ENCODE results near the gene SLC26A2.

Gene SLC26A2

DNA sequence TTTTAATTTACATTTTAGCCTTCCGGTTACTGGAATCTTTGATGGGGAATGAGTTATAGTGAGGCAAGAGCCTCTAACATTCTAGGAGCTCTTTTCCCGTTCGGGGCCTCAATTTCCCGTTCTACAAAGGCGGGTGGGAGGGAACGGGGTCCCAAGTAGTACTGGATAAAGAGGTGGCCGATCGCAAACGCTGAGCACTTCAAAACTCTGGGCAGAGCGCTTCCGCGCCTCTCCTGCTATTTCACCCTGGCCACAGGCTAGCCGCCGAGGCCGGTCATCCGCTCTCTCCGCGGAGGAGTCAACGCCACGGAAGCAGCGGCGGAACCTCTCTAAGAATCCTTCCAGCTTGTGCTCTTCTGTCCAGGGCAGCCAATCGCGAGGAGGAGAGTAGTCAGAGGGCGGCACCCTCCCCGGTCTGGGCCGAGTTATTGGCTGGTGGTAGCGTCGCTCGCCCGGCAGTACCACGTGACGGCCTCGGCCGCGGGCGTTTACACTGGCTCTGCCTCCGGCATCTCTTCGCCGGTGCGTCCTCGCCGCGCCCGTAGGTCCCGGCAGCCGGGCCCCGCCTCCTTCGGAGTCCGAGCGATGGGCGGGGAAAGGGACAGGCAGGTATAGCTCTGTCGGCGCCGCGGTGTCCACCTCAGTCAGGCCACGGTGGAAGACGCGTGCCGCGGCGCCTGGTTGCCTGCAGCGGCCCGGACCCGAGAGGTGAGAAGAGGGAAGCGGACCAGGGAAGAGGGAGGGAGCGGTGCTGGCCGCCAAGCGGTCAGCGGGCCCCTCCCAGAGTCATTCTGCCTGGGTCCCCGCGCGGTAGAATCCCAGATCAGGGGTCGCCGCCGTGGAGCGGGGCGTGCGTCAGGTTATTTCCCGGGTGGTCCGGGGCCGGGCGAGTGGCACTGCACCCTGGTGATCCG is at the start of gene SLC26A2:
Gene SLC26A2, plus strand, starts transcription at position 487 of the 914 bp plus-strand sequence. CDS start 16,895 bp downstream, outside the sequence.
- Mint-ChIP-seq H3K9me3 (no peaks in the 10 kb centered on the region), H3K27ac (peak within 1 kb of the TSS; percentile 97 to 100 (median 99)), H3K4me3 (peak within 1 kb of the TSS; percentile 87 to 90 (median 90)), H3K4me1 (peaks cover 31% of the 10 kb centered on the region), H3K36me3 (ENCODE audit: low read depth) (no peaks in the 10 kb centered on the region), H3K27me3 (ENCODE audit: low read depth) (no peaks in the 10 kb centered on the region)
- TF ChIP-seq, protein P1, sequence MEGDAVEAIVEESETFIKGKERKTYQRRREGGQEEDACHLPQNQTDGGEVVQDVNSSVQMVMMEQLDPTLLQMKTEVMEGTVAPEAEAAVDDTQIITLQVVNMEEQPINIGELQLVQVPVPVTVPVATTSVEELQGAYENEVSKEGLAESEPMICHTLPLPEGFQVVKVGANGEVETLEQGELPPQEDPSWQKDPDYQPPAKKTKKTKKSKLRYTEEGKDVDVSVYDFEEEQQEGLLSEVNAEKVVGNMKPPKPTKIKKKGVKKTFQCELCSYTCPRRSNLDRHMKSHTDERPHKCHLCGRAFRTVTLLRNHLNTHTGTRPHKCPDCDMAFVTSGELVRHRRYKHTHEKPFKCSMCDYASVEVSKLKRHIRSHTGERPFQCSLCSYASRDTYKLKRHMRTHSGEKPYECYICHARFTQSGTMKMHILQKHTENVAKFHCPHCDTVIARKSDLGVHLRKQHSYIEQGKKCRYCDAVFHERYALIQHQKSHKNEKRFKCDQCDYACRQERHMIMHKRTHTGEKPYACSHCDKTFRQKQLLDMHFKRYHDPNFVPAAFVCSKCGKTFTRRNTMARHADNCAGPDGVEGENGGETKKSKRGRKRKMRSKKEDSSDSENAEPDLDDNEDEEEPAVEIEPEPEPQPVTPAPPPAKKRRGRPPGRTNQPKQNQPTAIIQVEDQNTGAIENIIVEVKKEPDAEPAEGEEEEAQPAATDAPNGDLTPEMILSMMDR (IDR thresholded peaks at IDR 0.05; ENCODE audit: unreplicated experiment in 3 of 3) = no peak

- H3K27ac Mint-ChIP-seq = no peak overlapping the region
- TF ChIP-seq, protein P1 (IDR thresholded peaks at IDR 0.05; ENCODE audit: unreplicated experiment in 3 of 3) = no peak
- H3K4me3 Mint-ChIP-seq = no peak overlapping the region
These were observed 49.5 kb upstream of the SLC26A2 start for GRCh38 chr5:149911031-149911430.

GRCh38 chr5:149912226-149912871 is 48.2 kb upstream of the SLC26A2 start:
- Mint-ChIP-seq H3K4me1 (no peaks in the 10 kb centered on the region), H3K27ac (no peak overlapping the region), H3K4me3 (no peak overlapping the region), H3K27me3 (ENCODE audit: low read depth) (peaks cover 4% of the 10 kb centered on the region), H3K9me3 (no peaks in the 10 kb centered on the region), H3K36me3 (ENCODE audit: low read depth) (no peaks in the 10 kb centered on the region)
- TF ChIP-seq, protein P1 (IDR thresholded peaks at IDR 0.05; ENCODE audit: unreplicated experiment in 3 of 3) = no peak

More at GRCh38 chr5:149911031-149911430, 49.5 kb upstream of the SLC26A2 start:
- Mint-ChIP-seq H3K36me3 (ENCODE audit: low read depth) (no peaks in the 10 kb centered on the region), H3K9me3 (no peaks in the 10 kb centered on the region), H3K27me3 (ENCODE audit: low read depth) (peaks cover 4% of the 10 kb centered on the region), H3K4me1 (no peaks in the 10 kb centered on the region)

GRCh38 chr5:149913436-149914419 is 46.8 kb upstream of the SLC26A2 start:
- no peak overlapping the region for H3K4me3 Mint-ChIP-seq
- no peaks in the 10 kb centered on the region for H3K36me3 Mint-ChIP-seq (ENCODE audit: low read depth)
- H3K27me3 Mint-ChIP-seq (ENCODE audit: low read depth) = peaks cover 4% of the 10 kb centered on the region
- no peaks in the 10 kb centered on the region for H3K4me1 Mint-ChIP-seq
- H3K9me3 Mint-ChIP-seq = no peaks in the 10 kb centered on the region
- TF ChIP-seq, protein P1 (IDR thresholded peaks at IDR 0.05; ENCODE audit: unreplicated experiment in 3 of 3) = no peak
- H3K27ac Mint-ChIP-seq = peak overlapping the region in 2 of 3 experiments; percentile 4

DNA sequence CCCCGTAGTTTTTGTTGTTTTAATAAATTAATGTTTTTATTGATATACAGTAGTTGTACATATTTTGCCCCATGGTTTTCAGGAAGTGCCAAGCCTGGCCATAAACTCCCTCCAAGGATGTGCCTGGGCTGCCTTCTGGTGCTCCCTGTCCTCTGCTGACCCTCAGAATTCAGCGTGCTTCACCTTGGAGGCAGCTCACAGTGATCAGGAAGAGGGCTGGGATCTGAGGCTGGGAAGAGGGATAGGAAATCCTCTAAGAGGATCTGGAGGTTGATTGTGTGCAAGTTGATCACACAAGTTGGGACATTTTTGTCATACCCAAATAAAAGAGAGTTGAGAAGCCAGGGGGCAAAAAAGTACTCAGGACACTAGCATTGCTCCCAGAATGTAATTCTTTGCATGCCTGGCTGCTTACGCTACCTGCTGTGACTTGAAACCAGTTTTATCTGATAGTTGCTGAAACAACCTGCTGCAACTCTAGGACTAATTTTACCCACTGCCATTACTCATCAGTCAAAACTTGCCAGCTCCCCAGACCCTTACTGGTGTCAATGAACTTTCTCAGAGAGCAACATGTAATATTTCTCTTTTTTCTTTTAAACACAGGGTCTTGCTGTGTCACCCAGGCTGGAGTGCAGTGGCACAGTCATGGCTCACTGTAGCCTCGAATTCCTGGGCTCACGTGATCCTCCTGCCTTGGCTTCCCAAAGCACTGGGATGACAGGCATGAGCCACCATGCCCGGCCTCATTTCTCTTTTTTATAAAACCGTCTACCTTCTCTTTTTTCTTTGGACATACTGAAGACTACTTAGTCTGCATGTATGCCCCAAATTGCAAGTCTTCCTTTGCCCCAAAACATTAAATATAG is 44.9 kb upstream of the SLC26A2 start:
- Mint-ChIP-seq H3K4me1 (no peaks in the 10 kb centered on the region), H3K4me3 (no peak overlapping the region), H3K27ac (no peak overlapping the region), H3K9me3 (no peaks in the 10 kb centered on the region), H3K36me3 (ENCODE audit: low read depth) (no peaks in the 10 kb centered on the region), H3K27me3 (ENCODE audit: low read depth) (no peaks in the 10 kb centered on the region)
- TF ChIP-seq, protein P1 (IDR thresholded peaks at IDR 0.05; ENCODE audit: unreplicated experiment in 3 of 3) = no peak

Measured in nephron (organoid).